Right cardiac atrium (tissue), 5 donors: ENCODE measurements around the gene RBM4. TPM values are rescaled to one million over a fixed set of nuclear protein-coding genes. Genes with fewer than 3 reads are reported as not detected.
"Not testable (repeated sequence)": the region's sequence is repeated elsewhere in the genome, so short reads cannot be mapped to it uniquely, and the experiment has no call there.

ENCODE experiments used
- ATAC-seq, 2 donors: fragments of 200-7000 bp; cut with Tn5 transposase; one replicate each; pipeline versions ENCODE4 v1.8.0 to v1.9.1; 2020; ENCODE audit warnings: moderate library complexity in 2 of 2, mild to moderate bottlenecking in 1 of 2
- DNase-seq, 3 donors: peaks; one replicate each; pipeline ENCODE4 v3.0.0-alpha.2; 2020
- H3K27ac ChIP-seq: one replicate; pipeline ENCODE4 v1.5.1; 2013; ENCODE audit warnings: mild to moderate bottlenecking, low read length, control low read depth, moderate library complexity
- H3K27me3 ChIP-seq: one replicate; pipeline ENCODE4 v1.6.1; 2013; ENCODE audit not compliant: control insufficient read depth, insufficient read depth
- H3K4me1 ChIP-seq: one replicate; pipeline ENCODE4 v1.6.1; 2013; ENCODE audit warnings: low read length; ENCODE audit not compliant: control insufficient read depth, insufficient read depth
- H3K4me3 ChIP-seq: one replicate; pipeline ENCODE4 v1.5.1; 2013; ENCODE audit warnings: low read length, control low read depth
- H3K9me3 ChIP-seq: one replicate; pipeline ENCODE4 v1.6.1; 2013; ENCODE audit warnings: low read length; ENCODE audit not compliant: control insufficient read depth
- WGBS: extraction: QIAGEN DNeasy Blood & Tissue Kit; methylation state at CpG from one replicate; pipeline ENCODE4 v1.1.7; 2013; 5-methylcytosine and 5-hydroxymethylcytosine counted together
- intact Hi-C, 4 donors: fragments of 100-400 bp; cut with DNase I; formaldehyde crosslinking; loops; one replicate each; pipeline versions ENCODE4 v1.11.0 to v1.14.0; 2022 to 2023
- polyA plus RNA-seq: library from polyadenylated mRNA; stranded (reverse); fragments of 200-250 nt; gene quantifications from one replicate; pipeline ENCODE4 v1.2.3, GENCODE V29; 2013
- total RNA-seq, 4 donors: library from RNA; stranded (reverse); fragmentation: NEBNext Ultra II Directional; extraction: Animal tissue kit (Norgen Biotek cat#: 25700); gene quantifications; one replicate each; pipeline ENCODE4 v1.2.1, GENCODE V29; 2021
- donor health status: healthy with polysubstance abuse.
- donor health status: DM: no; HTN: yes; CAD: no.
- donor health status: DM: no; HTN: no; CAD: no.
- donor health status: DM: no; HTN: yes; CAD: no; lungs with severe emphysema.
- donor health status: DM: yes; HTN: yes; CAD: no.

RBM4 gene
- total and polyA plus RNA-seq, 5 donors, result 63.3 to 77.9 (median 67.4) TPM

- intact Hi-C loops, result no loop called here
- Histone ChIP-seq H3K27ac (no peak overlapping the region), H3K9me3 (no peaks in the 10 kb centered on the region), H3K4me3 (no peak overlapping the region), H3K27me3 (no peaks in the 10 kb centered on the region), H3K4me1 (peaks cover 3% of the 10 kb centered on the region)
- WGBS, result 89% methylated on average over 6 of the region's 6 CpGs
- DNase-seq (no peak), ATAC-seq (no peak)
Observed at GRCh38 chr11:66631883-66632282, 6.6 kb upstream of the RBM4 start.

- Histone ChIP-seq H3K4me3 (no peak overlapping the region), H3K9me3 (no peaks in the 10 kb centered on the region), H3K27me3 (no peaks in the 10 kb centered on the region), H3K4me1 (no peaks in the 10 kb centered on the region), H3K27ac (no peak overlapping the region)
- intact Hi-C loops, result no loop called here
- DNase-seq (no peak), ATAC-seq (no peak)
- 87% methylated on average over 2 of the region's 2 CpGs for WGBS
Observed at GRCh38 chr11:66632952-66633351, 5.6 kb upstream of the RBM4 start.

GRCh38 chr11:66636411-66636810 is 2.1 kb upstream of the RBM4 start:
- intact Hi-C loops, result no loop called here
- Histone ChIP-seq H3K4me3 (no peak overlapping the region), H3K4me1 (peaks cover 10% of the 10 kb centered on the region), H3K27me3 (no peaks in the 10 kb centered on the region), H3K9me3 (no peaks in the 10 kb centered on the region), H3K27ac (no peak overlapping the region)
- DNase-seq, result no peak
- ATAC-seq, result no peak
- 80% methylated on average over 3 of the region's 3 CpGs for WGBS

- intact Hi-C loops, result no loop called here
- DNase-seq (no peak), ATAC-seq (peak; percentile 3 to 5)
- peaks cover 10% of the 10 kb centered on the region for H3K4me1 ChIP-seq
- H3K27ac ChIP-seq, result peak overlapping the region; percentile 42
- WGBS, result 43% methylated on average over 12 of the region's 12 CpGs
- no peaks in the 10 kb centered on the region for H3K9me3 ChIP-seq
- peak overlapping the region; percentile 51 for H3K4me3 ChIP-seq
- H3K27me3 ChIP-seq, result no peaks in the 10 kb centered on the region
Observed at GRCh38 chr11:66637557-66638176, 836 bp upstream of the RBM4 start.

GRCh38 chr11:66639066-66639813 is 737 bp downstream of the RBM4 start:
- no peaks in the 10 kb centered on the region for H3K9me3 ChIP-seq
- DNase-seq, result peak in 1 of 3 donors; percentile 33
- H3K4me1 ChIP-seq, result peaks cover 18% of the 10 kb centered on the region
- ATAC-seq, result peak in 1 of 2 donors; percentile 3
- H3K27ac ChIP-seq, result peak overlapping the region; percentile 88
- WGBS, result 3% methylated on average over 27 of the region's 27 CpGs
- intact Hi-C loops, result no loop called here
- H3K27me3 ChIP-seq, result no peaks in the 10 kb centered on the region
- H3K4me3 ChIP-seq, result peak overlapping the region; percentile 80

GRCh38 chr11:66639814-66640340 is 1.4 kb downstream of the RBM4 start:
- H3K27ac ChIP-seq, intact Hi-C loops, ATAC-seq, H3K9me3 ChIP-seq, H3K27me3 ChIP-seq: not testable (repeated sequence)
- peaks cover 18% of the 10 kb centered on the region for H3K4me1 ChIP-seq
- DNase-seq, result peak in 1 of 3 donors; percentile 11
- peak overlapping the region; percentile 41 for H3K4me3 ChIP-seq
- 41% methylated on average over 10 of the region's 10 CpGs for WGBS

GRCh38 chr11:66641834-66642233 is 3.3 kb downstream of the RBM4 start:
- peak in 1 of 3 donors; percentile 30 for DNase-seq
- no peak for ATAC-seq
- WGBS, result 11% methylated on average over 3 of the region's 3 CpGs
- intact Hi-C loops, result no loop called here
- no peaks in the 10 kb centered on the region for H3K27me3 ChIP-seq
- peak overlapping the region; percentile 41 for H3K4me3 ChIP-seq
- H3K9me3 ChIP-seq, result no peaks in the 10 kb centered on the region
- peaks cover 22% of the 10 kb centered on the region for H3K4me1 ChIP-seq
- no peak overlapping the region for H3K27ac ChIP-seq

- Histone ChIP-seq H3K27me3 (no peaks in the 10 kb centered on the region), H3K9me3 (no peaks in the 10 kb centered on the region), H3K4me1 (peaks cover 22% of the 10 kb centered on the region), H3K4me3 (no peak overlapping the region), H3K27ac (no peak overlapping the region)
- ATAC-seq (no peak), DNase-seq (peak in 1 of 3 donors; percentile 39)
- WGBS, result 81% methylated on average over 24 of the region's 24 CpGs
- intact Hi-C loops, result no loop called here
Observed at GRCh38 chr11:66643745-66644437, 5.4 kb downstream of the RBM4 start.

- no peak overlapping the region for H3K4me3 ChIP-seq
- no peak overlapping the region for H3K27ac ChIP-seq
- no peaks in the 10 kb centered on the region for H3K9me3 ChIP-seq
- peaks cover 13% of the 10 kb centered on the region for H3K4me1 ChIP-seq
- intact Hi-C loops, result no loop called here
- WGBS, result 70% methylated on average over 4 of the region's 4 CpGs
- H3K27me3 ChIP-seq, result no peaks in the 10 kb centered on the region
- ATAC-seq, result no peak
- no peak for DNase-seq
Observed at GRCh38 chr11:66646828-66647227, 8.3 kb downstream of the RBM4 start.

- WGBS, result 97% methylated on average over 5 of the region's 5 CpGs
- intact Hi-C loops, result no loop called here
Observed at GRCh38 chr11:66649903-66650302, 11.4 kb downstream of the RBM4 start.

GRCh38 chr11:66651016-66651415 is 12.5 kb downstream of the RBM4 start:
- Histone ChIP-seq H3K27me3 (no peaks in the 10 kb centered on the region), H3K4me1 (peaks cover 2% of the 10 kb centered on the region), H3K4me3 (no peak overlapping the region), H3K9me3 (no peaks in the 10 kb centered on the region), H3K27ac (no peak overlapping the region)
- WGBS, result 88% methylated on average over 2 of the region's 2 CpGs
- DNase-seq (no peak), ATAC-seq (no peak)
- intact Hi-C loops, result no loop called here

More at GRCh38 chr11:66649903-66650302, 11.4 kb downstream of the RBM4 start:
- Histone ChIP-seq H3K27me3 (no peaks in the 10 kb centered on the region), H3K27ac (no peak overlapping the region), H3K4me1 (peaks cover 4% of the 10 kb centered on the region), H3K9me3 (no peaks in the 10 kb centered on the region), H3K4me3 (no peak overlapping the region)
- ATAC-seq (no peak), DNase-seq (no peak)
